B cell (primary cell): ENCODE results near the gene EPDR1. TPM values are rescaled to one million over a fixed set of nuclear protein-coding genes. Genes with fewer than 3 reads are reported as not detected.

Source experiments
- ATAC-seq: fragments of 200-7000 bp; cut with Tn5 transposase; one replicate; pipeline ENCODE4 v1.10.0; 2021; ENCODE audit warnings: low read depth, mild to moderate bottlenecking, moderate number of reproducible peaks, moderate library complexity
- CTCF ChIA-PET: fragments of 350-600 bp; sonication (Branson Sonifier 250); formaldehyde crosslinking; loops from one replicate; lab custom pipeline; 2021; ENCODE audit warnings: antibody characterized with exemption, inconsistent platforms; lab: Charles Lee
- POLR2A ChIA-PET: fragments of 350-600 bp; sonication (Branson Sonifier 250); formaldehyde crosslinking; loops from one replicate; lab custom pipeline; 2021; ENCODE audit warnings: antibody characterized with exemption; lab: Charles Lee
- DNase-seq: peaks from one replicate; pipeline ENCODE4 v3.0.0; 2013
- H2AFZ ChIP-seq: 2 replicates; pipeline ENCODE4 v1.6.1; 2012; ENCODE audit warnings: mild to moderate bottlenecking, low read depth, low read length; ENCODE audit not compliant: insufficient read depth, poor library complexity, severe bottlenecking
- H3K27ac ChIP-seq, 2 donors: 1 replicate in 1 of 2; 2 replicates in 1 of 2; pipeline ENCODE4 v1.5.1; 2012 to 2013; ENCODE audit warnings: low read length in 2 of 2, mild to moderate bottlenecking in 2 of 2, moderate library complexity in 1 of 2
- H3K27me3 ChIP-seq, 4 experiments: fragments of 200-600 bp in 1 of 4; sonication (generic) in 1 of 4; replicated peaks in 1 of 4; 1 replicate in 2 of 4; 2 replicates in 2 of 4; pipeline versions ENCODE4 v1.6.1 to v1.7.0; 2013 to 2016; ENCODE audit warnings: low read length in 3 of 4, mild to moderate bottlenecking in 2 of 4, mixed read lengths in 1 of 4, moderate library complexity in 1 of 4; ENCODE audit not compliant: insufficient read depth in 4 of 4, control insufficient read depth in 3 of 4; ENCODE audit errors: control extremely low read depth in 1 of 4
- H3K36me3 ChIP-seq, 2 experiments: replicated peaks in 1 of 2; 1 replicate in 1 of 2; 2 replicates in 1 of 2; pipeline versions ENCODE4 v1.6.1 to v1.7.1; 2013; ENCODE audit warnings: low read length in 1 of 2; ENCODE audit not compliant: insufficient read depth in 2 of 2, control insufficient read depth in 1 of 2; ENCODE audit errors: control extremely low read depth in 1 of 2, extremely low read depth in 1 of 2
- H3K4me1 ChIP-seq, 2 donors: fragments of 200-600 bp in 1 of 2; sonication (generic) in 1 of 2; 1 replicate in 1 of 2; 2 replicates in 1 of 2; pipeline versions ENCODE4 v1.5.1 to v1.6.1; 2013 to 2017; ENCODE audit warnings: low read length in 2 of 2; ENCODE audit not compliant: control insufficient read depth in 2 of 2, insufficient read depth in 2 of 2
- H3K4me2 ChIP-seq: replicated peaks from 2 replicates; pipeline ENCODE3; 2012; ENCODE audit warnings: mild to moderate bottlenecking, low read depth, low read length; ENCODE audit not compliant: poor library complexity, severe bottlenecking
- H3K4me3 ChIP-seq, 5 experiments: fragments of 200-600 bp in 1 of 5; sonication (generic) in 1 of 5; 1 replicate in 3 of 5; 2 replicates in 2 of 5; pipeline versions ENCODE4 v1.5.1 to v1.7.0; 2011 to 2016; ENCODE audit warnings: low read length in 4 of 5, mild to moderate bottlenecking in 4 of 5, low read depth in 2 of 5, control low read depth in 1 of 5, moderate library complexity in 1 of 5; ENCODE audit not compliant: insufficient read depth in 1 of 5; ENCODE audit errors: control extremely low read depth in 1 of 5, extremely low read depth in 1 of 5
- H3K79me2 ChIP-seq: fragments of 200-600 bp; sonication (generic); one replicate; pipeline ENCODE4 v1.6.0; 2016; ENCODE audit warnings: low read length; ENCODE audit not compliant: control insufficient read depth, insufficient read depth
- H3K9ac ChIP-seq: fragments of 200-600 bp; sonication (generic); 2 replicates; pipeline ENCODE4 v1.6.1; 2017; ENCODE audit warnings: mild to moderate bottlenecking, low read length, moderate library complexity
- H3K9me3 ChIP-seq, 3 donors: one replicate each; pipeline versions ENCODE4 v1.6.1 to v1.7.1; 2013; ENCODE audit warnings: low read length in 2 of 3; ENCODE audit not compliant: control insufficient read depth in 2 of 3, insufficient read depth in 1 of 3; ENCODE audit errors: control extremely low read depth in 1 of 3
- H4K20me1 ChIP-seq: 2 replicates; pipeline ENCODE4 v1.6.0; 2012; ENCODE audit warnings: mild to moderate bottlenecking, low read length; ENCODE audit not compliant: insufficient read depth, control insufficient read depth, poor library complexity, severe bottlenecking
- H3K27ac Mint-ChIP-seq: one replicate; pipeline ENCODE4 v1.8.0; 2021; ENCODE audit warnings: mixed read lengths
- H3K27me3 Mint-ChIP-seq: one replicate; pipeline ENCODE4 v1.8.0; 2021; ENCODE audit warnings: mixed read lengths
- H3K4me1 Mint-ChIP-seq: one replicate; pipeline ENCODE4 v1.8.0; 2021; ENCODE audit warnings: mixed read lengths
- H3K4me3 Mint-ChIP-seq: one replicate; pipeline ENCODE4 v1.8.0; 2021; ENCODE audit warnings: mixed read lengths
- H3K9me3 Mint-ChIP-seq: one replicate; pipeline ENCODE4 v1.8.0; 2022; ENCODE audit warnings: mixed read lengths; ENCODE audit not compliant: insufficient read depth
- CTCF ChIP-seq: fragments of 200-600 bp; IDR thresholded peaks from one replicate; pipeline ENCODE4 v1.8.0; 2022; ENCODE audit warnings: antibody characterized with exemption, mild to moderate bottlenecking
- EZH2 ChIP-seq: IDR thresholded peaks from 2 replicates; pipeline ENCODE4 v1.6.1; 2012; ENCODE audit warnings: borderline replicate concordance, low read depth, mild to moderate bottlenecking, moderate library complexity, low read length; ENCODE audit not compliant: insufficient read depth, poor library complexity, severe bottlenecking
- WGBS: methylation state at CpG from one replicate; pipeline ENCODE4 v1.1.5; 2013; ENCODE audit warnings: missing lambda C conversion rate; ENCODE audit not compliant: insufficient coverage; 5-methylcytosine and 5-hydroxymethylcytosine counted together
- intact Hi-C: fragments of 100-400 bp; cut with micrococcal nuclease; formaldehyde crosslinking; loops from one replicate; pipeline ENCODE4 v1.10.0; 2022
- polyA plus RNA-seq: library from polyadenylated mRNA; depleted of rRNA; stranded (reverse); fragments of >200 nt; gene quantifications from 2 replicates; pipeline ENCODE4 v1.2.3, GENCODE V29; 2012
- total RNA-seq, 2 donors: library from RNA; stranded (reverse); fragments of 120-200 nt in 1 of 2; gene quantifications; 1 replicate in 1 of 2; 2 replicates in 1 of 2; pipeline versions ENCODE4 v1.2.3 to v1.2.4, GENCODE V29; 2013 to 2022

EPDR1 gene
- total and polyA plus RNA-seq, 2 donors (not counting 1 experiment from before 2014, with no cell fraction given), result not detected

GRCh38 chr7:37933018-37933566 lies 12.7 kb downstream of the EPDR1 start:
- H3K4me3 ChIP-seq, result no peak overlapping the region
- no peaks in the 10 kb centered on the region for H3K36me3 ChIP-seq
- H3K4me3 Mint-ChIP-seq, result no peak overlapping the region
- no peak overlapping the region for H3K27ac ChIP-seq
- H3K4me1 Mint-ChIP-seq, result no peaks in the 10 kb centered on the region
- no peaks in the 10 kb centered on the region for H4K20me1 ChIP-seq
- H3K9me3 Mint-ChIP-seq, result peaks cover 3% of the 10 kb centered on the region
- no peaks in the 10 kb centered on the region for H3K79me2 ChIP-seq
- H2AFZ ChIP-seq, result no peak overlapping the region
- intact Hi-C loops, result no loop called here
- POLR2A ChIA-PET, result no interaction called here
- H3K9ac ChIP-seq, result no peak overlapping the region
- ATAC-seq (no peak), DNase-seq (no peak)
- CTCF ChIA-PET, result no interaction called here
- no peak overlapping the region for H3K27ac Mint-ChIP-seq
- H3K4me1 ChIP-seq, result no peaks in the 10 kb centered on the region
- H3K27me3 Mint-ChIP-seq, result peaks cover 4% of the 10 kb centered on the region
- 100% methylated on average over 2 of the region's 9 CpGs for WGBS
- H3K4me2 ChIP-seq, result no peak overlapping the region
- TF ChIP-seq EZH2 (no peak), CTCF (no peak)
- H3K27me3 ChIP-seq, result no peaks in the 10 kb centered on the region
- H3K9me3 ChIP-seq, result peaks cover 0 to 4% (median 2%) of the 10 kb centered on the region in 3 donors

- H3K27ac Mint-ChIP-seq, result no peak overlapping the region
- no peaks in the 10 kb centered on the region for H3K4me1 Mint-ChIP-seq
- no peaks in the 10 kb centered on the region for H3K79me2 ChIP-seq
- no peak overlapping the region for H3K27ac ChIP-seq
- H4K20me1 ChIP-seq, result no peaks in the 10 kb centered on the region
- no peaks in the 10 kb centered on the region for H3K9me3 Mint-ChIP-seq
- H3K9me3 ChIP-seq, result peaks cover 0 to 2% (median 0%) of the 10 kb centered on the region in 3 donors
- TF ChIP-seq CTCF (no peak), EZH2 (no peak)
- ChIA-PET CTCF (no interaction called here), POLR2A (no interaction called here)
- intact Hi-C loops, result no loop called here
- no peak overlapping the region for H3K4me3 ChIP-seq
- peaks cover 5% of the 10 kb centered on the region for H3K27me3 Mint-ChIP-seq
- ATAC-seq (no peak), DNase-seq (no peak)
- no peak overlapping the region for H2AFZ ChIP-seq
- WGBS, result 83% methylated on average over 9 of the region's 12 CpGs
- H3K36me3 ChIP-seq, result no peaks in the 10 kb centered on the region
- no peaks in the 10 kb centered on the region for H3K4me1 ChIP-seq
- H3K27me3 ChIP-seq, result no peaks in the 10 kb centered on the region
- H3K4me3 Mint-ChIP-seq, result no peak overlapping the region
- no peak overlapping the region for H3K9ac ChIP-seq
- H3K4me2 ChIP-seq, result no peak overlapping the region
These were observed 22.6 kb downstream of the EPDR1 start for GRCh38 chr7:37942934-37943610.
